ENCODE measurements around the gene FOXD4.
"Not testable (repeated sequence)": the region's sequence is repeated elsewhere in the genome, so short reads cannot be mapped to it uniquely, and the experiment has no call there.

Gene FOXD4

DNA sequence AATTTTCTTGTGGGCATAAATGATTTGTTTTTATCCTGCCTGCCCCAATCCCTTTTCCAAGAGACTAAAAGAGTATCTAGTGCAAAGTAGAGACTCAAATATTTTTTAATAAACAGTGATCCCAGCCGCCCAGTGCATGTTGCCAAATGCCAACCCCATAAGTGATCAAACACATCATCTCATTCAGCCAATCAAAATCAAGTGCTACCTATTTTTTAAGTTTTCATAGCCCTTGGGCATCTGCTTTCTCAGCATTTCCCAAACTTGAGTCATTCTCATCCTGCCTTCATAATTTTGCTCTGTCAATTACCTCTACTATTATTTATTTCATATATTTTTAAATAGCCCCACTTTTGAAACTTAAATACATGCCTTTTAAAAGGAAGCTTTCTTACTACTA lies 27.4 kb downstream of the FOXD4 start:
- DNase-seq = not testable (repeated sequence)

DNA sequence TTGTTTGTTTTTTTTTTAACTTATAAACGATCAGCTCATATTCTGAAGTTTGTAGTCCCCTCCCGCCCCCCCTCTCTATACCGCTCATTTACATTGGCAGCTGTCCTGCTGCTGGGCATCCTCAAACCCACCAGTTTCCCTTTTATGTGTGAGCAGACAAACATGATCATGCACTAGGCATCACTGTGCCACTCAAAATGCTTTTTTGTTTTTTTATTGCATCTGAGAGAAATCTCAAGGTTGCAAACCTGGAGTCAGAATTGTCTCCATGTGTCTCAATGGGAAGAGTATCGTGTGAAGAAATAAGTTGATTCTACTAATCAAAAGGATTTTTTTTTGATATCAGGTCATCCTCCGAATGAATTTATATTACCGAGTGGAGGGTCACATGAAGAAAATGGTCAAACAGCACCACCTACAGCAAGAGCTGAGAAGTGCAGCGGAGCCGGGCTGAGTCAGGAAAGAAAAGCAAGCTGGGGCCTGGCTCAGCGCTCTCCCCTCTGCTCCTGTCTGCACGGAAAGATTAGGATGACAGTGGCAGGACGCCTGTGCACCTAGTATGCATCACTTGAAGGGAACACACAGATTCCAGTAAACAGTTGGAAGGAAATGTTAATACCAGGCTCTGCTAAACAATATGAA lies 29.7 kb downstream of the FOXD4 start:
- DNase-seq = not testable (repeated sequence)

GRCh38 chr9:87860-88259 lies 30.4 kb downstream of the FOXD4 start:
- DNase-seq = not testable (repeated sequence)

DNA sequence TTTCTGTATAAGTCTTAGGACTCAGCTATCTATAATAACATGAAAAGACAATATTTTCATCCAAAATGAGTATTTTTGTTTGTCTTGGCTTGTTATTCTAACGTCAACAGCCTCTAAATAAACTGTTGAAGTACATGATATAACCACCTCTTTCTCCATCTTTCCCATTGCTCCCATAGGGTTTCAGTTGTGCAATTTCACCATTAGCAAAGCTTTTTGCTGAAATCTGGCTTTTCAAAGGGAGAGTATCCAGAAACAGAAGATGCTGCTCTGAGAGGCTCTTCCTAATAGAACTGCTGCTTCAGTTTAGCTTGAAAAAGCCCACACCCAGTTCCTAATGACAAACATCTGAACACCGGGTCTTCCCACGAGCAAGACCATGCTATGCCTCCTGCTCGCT lies 31.1 kb downstream of the FOXD4 start:
- not testable (repeated sequence) for DNase-seq

- not testable (repeated sequence) for DNase-seq
Observed at GRCh38 chr9:86697-87096, 31.5 kb downstream of the FOXD4 start.

DNA sequence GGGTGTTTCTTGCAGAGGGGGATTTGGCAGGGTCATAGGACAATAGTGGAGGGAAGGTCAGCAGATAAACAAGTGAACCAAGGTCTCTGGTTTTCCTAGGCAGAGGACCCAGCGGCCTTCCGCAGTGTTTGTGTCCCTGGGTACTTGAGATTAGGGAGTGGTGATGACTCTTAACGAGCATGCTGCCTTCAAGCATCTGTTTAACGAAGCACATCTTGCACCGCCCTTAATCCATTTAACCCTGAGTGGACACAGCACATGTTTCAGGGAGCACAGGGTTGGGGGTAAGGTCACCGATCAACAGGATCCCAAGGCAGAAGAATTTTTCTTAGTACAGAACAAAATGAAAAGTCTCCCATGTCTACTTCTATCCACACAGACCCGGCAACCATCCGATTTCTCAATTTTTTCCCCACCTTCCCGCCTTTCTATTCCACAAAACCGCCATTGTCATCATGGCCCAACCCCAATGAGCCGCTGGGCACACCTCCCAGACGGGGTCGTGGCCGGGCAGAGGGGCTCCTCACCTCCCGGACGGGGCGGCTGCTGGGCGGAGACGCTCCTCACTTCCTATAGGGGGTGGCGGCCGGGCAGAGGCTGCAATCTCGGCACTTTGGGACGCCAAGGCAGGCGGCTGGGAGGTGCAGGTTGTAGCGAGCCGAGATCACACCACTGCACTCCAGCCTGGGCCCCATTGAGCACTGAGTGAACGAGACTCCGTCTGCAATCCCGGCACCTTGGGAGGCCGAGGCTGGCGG lies 35.1 kb downstream of the FOXD4 start:
- DNase-seq = not testable (repeated sequence)

DNA sequence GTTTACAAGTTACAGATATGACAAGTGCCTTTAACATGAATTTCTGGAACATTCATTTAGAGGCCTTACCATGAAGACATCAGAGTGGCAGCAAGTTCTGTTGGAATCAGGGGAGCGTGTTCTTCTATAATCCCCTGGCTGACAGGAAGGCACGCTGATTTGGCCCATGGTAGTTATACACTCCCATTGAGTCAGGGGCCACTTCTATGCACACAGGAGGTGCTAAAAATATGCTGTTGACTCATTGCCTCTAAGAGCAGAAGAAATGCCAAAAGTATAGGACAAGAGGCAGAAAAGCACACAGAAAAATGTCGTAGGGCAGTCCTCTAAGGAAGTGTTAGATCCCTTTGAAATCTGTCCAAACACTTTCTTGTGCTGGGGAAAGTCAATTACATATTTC lies 39.9 kb downstream of the FOXD4 start:
- DNase-seq = not testable (repeated sequence)

GRCh38 chr9:76389-76788 lies 41.8 kb downstream of the FOXD4 start:
- not testable (repeated sequence) for DNase-seq

DNA sequence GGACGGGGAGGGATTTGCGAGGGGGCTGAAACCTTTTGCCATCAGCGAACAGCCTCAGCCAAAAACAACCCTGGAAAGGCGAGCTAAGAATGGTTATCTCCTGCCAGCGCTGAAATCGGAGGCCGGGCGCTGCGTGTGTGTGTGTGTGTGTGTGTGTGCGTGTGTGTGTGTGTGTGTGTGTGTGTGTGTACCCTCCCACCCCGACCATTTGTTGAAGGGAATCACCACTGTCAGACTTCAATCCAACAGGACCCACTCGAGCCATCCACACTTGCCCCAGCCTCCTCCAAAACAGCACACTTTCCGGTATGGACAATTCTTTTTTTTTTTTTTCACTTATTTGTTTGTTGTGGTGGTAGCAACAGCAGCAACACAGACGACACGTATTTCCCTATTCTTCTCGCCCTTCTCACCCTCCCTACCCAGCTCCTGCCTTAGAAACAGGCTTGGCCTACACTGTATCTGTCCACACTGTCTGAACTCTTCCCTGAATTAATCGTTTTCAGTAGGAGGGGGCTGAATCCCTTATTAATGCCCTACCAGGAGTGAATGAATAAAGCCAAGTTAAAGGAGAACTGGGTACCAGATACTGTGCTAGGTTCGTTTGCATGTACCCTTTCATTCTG lies 44.2 kb downstream of the FOXD4 start:
- DNase-seq = not testable (repeated sequence)

DNA sequence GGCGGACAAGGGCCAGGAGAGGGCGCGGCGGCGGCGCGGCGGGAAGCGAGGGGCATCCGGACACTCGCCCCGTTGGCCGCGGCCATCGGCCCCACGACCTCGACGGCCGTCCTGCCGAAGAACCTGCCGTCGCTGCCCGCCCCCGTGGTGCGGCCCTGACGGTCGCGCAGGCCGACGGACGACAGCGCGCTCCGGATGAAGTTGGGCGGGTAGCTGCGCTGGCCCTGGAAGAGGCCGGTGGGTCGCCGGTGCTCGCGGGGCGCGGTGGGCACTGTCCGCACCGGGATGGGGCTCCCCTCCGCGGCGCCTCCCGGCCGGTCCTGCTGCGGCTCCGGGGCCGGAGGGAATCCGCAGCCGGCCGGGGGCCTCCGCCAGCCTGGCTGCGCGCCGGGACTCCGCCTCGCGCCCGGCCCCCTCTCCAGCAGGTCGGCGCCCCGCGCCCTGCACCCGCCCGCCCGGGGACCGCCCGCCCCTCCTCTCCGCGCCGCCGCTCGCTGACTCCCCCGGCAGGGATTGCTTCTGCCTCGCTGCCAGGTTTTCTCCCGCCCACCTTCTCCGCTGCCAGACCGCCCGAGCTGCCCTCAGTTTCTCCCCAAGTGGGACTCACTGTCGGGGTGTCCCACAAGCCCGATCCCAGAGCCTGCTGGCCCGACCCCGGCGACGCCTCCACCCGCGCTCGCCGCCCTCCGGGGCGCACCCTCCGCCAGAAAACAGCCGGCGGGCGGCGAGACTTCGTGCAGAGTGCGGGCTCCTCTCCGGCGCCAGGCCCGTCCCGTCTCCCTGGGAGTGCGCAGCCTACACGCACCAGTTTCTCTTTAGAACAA lies 44.9 kb downstream of the FOXD4 start:
- peak in 1 of 2 donors; percentile 0 for DNase-seq
